ENCODE results near the gene CSNK2A1.

The CSNK2A1 gene

DNA sequence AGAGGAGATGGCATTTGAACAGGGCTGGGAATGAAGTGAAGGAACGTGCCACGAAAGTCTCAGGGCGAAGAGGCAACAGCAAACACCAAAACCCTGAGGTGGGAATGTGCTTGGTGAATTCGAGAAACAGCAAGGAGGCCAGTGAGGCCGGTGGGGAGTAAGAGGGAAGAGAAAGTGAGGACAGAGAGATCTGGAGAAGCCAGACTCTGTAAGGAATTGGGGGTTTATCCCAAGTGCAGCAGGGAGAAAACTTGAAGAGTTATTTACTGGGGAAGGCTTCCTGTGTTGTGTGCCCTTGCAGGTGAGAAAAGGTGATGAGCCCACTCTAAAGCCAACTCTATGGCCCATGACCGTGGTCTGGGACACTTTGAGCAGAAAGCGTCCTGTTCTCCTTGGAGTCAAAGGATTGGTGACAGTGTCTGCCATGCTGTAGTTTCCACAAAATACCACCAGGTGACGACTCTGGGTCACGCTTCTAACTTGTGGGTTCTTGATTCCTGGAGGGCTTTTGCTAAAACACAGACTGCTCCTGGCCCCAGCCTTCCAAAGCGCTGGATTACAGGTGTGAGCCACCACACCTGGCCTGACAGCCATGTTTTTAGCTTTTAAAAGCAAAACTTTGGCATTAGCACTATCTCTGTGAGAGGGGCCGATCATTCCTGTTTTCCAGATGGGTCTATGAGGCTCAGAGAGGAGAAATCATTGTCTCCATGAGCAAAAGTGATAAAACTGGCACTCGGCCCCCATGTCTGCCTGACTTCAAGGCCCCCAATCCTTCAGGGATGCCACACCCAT is 18.0 kb upstream of the CSNK2A1 start:
- Histone ChIP-seq H3K4me3 (replicated peaks; ENCODE audit: insufficient read depth, low read length) (no peak overlapping the region), H3K27me3 (ENCODE audit: insufficient read depth, poor library complexity, severe bottlenecking) (peaks cover 5% of the 10 kb centered on the region), H3K27ac (replicated peaks) (no peak overlapping the region)
- peak in 1 of 2 experiments; percentile 65 for DNase-seq (ENCODE audit: low read depth in 1 of 2, low spot score in 1 of 2)
- TF ChIP-seq SPI1 (IDR thresholded peaks at IDR 0.05; ENCODE audit: borderline replicate concordance, low read depth), result no peak
- TF ChIP-seq, protein P1, sequence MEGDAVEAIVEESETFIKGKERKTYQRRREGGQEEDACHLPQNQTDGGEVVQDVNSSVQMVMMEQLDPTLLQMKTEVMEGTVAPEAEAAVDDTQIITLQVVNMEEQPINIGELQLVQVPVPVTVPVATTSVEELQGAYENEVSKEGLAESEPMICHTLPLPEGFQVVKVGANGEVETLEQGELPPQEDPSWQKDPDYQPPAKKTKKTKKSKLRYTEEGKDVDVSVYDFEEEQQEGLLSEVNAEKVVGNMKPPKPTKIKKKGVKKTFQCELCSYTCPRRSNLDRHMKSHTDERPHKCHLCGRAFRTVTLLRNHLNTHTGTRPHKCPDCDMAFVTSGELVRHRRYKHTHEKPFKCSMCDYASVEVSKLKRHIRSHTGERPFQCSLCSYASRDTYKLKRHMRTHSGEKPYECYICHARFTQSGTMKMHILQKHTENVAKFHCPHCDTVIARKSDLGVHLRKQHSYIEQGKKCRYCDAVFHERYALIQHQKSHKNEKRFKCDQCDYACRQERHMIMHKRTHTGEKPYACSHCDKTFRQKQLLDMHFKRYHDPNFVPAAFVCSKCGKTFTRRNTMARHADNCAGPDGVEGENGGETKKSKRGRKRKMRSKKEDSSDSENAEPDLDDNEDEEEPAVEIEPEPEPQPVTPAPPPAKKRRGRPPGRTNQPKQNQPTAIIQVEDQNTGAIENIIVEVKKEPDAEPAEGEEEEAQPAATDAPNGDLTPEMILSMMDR (IDR thresholded peaks at IDR 0.05; ENCODE audit: insufficient read depth, low read length), result peak; percentile 100

DNA sequence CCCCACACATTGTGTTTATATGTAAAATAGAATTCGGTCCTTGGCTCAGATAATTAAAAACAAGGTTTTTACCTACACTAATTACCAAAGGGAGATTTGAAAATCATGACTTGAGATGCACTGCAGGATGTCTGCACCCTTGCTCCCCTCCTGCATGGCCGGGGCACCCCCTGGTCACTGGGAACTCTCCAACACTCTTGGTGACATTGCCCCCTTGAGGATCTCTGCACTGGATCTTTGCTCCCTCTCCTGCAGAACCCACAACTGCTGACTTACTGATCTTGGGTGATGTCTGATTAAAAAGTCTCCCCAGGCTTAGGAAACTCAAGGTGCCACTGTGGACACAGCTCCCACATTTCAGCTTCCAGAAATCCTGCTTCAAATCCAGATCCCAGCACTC is 17.1 kb upstream of the CSNK2A1 start:
- TF ChIP-seq, protein P2, sequence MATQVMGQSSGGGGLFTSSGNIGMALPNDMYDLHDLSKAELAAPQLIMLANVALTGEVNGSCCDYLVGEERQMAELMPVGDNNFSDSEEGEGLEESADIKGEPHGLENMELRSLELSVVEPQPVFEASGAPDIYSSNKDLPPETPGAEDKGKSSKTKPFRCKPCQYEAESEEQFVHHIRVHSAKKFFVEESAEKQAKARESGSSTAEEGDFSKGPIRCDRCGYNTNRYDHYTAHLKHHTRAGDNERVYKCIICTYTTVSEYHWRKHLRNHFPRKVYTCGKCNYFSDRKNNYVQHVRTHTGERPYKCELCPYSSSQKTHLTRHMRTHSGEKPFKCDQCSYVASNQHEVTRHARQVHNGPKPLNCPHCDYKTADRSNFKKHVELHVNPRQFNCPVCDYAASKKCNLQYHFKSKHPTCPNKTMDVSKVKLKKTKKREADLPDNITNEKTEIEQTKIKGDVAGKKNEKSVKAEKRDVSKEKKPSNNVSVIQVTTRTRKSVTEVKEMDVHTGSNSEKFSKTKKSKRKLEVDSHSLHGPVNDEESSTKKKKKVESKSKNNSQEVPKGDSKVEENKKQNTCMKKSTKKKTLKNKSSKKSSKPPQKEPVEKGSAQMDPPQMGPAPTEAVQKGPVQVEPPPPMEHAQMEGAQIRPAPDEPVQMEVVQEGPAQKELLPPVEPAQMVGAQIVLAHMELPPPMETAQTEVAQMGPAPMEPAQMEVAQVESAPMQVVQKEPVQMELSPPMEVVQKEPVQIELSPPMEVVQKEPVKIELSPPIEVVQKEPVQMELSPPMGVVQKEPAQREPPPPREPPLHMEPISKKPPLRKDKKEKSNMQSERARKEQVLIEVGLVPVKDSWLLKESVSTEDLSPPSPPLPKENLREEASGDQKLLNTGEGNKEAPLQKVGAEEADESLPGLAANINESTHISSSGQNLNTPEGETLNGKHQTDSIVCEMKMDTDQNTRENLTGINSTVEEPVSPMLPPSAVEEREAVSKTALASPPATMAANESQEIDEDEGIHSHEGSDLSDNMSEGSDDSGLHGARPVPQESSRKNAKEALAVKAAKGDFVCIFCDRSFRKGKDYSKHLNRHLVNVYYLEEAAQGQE (IDR thresholded peaks at IDR 0.05; ENCODE audit: insufficient replicate concordance, low read depth), result no peak
- no peak for TF ChIP-seq GABPA (IDR thresholded peaks at IDR 0.05; ENCODE audit: low read depth)
- TF ChIP-seq SPI1 (IDR thresholded peaks at IDR 0.05; ENCODE audit: borderline replicate concordance, low read depth), result no peak
- no peak for DNase-seq (ENCODE audit: low read depth in 1 of 2, low spot score in 1 of 2)
- H3K4me3 ChIP-seq (replicated peaks; ENCODE audit: insufficient read depth, low read length), result no peak overlapping the region

DNA sequence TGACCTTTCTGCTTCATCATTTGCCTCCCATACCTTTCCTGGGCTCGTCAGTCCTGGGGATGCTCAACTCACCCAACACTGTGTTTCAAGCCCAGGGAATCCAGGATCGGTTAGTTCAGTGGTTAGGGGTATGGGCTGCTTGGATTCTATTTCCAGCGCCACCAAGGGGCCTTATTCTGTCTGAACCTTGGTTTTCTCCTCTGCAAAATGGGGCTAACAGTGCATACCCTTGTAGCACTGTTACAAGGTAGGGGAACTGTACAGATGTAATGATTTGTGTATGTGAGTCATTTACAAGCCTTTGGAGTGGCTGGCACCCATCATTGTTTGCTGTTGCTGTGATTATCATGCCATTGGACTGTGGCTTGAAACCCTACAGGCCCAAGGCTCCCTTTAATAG is 14.5 kb upstream of the CSNK2A1 start:
- DNase-seq (ENCODE audit: low read depth in 1 of 2, low spot score in 1 of 2), result no peak
- TF ChIP-seq POLR2AphosphoS5 (IDR thresholded peaks at IDR 0.05; ENCODE audit: low read depth) (no peak), GABPA (IDR thresholded peaks at IDR 0.05; ENCODE audit: low read depth) (no peak), SPI1 (IDR thresholded peaks at IDR 0.05; ENCODE audit: borderline replicate concordance, low read depth) (no peak)
- TF ChIP-seq, protein P1 (IDR thresholded peaks at IDR 0.05; ENCODE audit: insufficient read depth, low read length), result no peak
- TF ChIP-seq, protein P2 (IDR thresholded peaks at IDR 0.05; ENCODE audit: insufficient replicate concordance, low read depth), result no peak
- no peak overlapping the region for H3K4me3 ChIP-seq (replicated peaks; ENCODE audit: insufficient read depth, low read length)
- peaks cover 2% of the 10 kb centered on the region for H3K27me3 ChIP-seq (ENCODE audit: insufficient read depth, poor library complexity, severe bottlenecking)
- H3K27ac ChIP-seq (replicated peaks), result no peak overlapping the region

More for the DNA sequence above, 17.1 kb upstream of the CSNK2A1 start:
- no peak overlapping the region for H3K27ac ChIP-seq (replicated peaks)
- peaks cover 2% of the 10 kb centered on the region for H3K27me3 ChIP-seq (ENCODE audit: insufficient read depth, poor library complexity, severe bottlenecking)

DNA sequence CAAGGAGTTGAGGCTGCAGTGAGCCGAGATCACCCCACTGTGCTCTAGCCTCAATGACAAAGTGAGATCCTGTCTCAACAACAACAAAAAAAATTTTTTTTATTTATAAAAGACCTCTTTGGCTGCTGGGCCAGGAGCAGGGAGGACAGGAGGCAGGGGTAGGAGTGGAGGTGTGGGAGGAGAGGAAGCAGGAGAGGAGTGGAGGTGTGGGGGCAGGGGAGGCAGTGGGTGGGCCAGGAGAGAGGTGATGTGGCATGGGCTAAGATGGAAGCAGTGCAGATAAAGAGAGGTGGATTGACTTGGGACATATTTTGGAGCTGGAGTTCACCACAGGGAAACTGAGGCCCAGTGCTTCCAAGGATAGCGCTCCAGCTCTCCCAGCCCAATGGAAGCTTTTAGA is 13.4 kb upstream of the CSNK2A1 start:
- Histone ChIP-seq H3K4me3 (replicated peaks; ENCODE audit: insufficient read depth, low read length) (no peak overlapping the region), H3K27me3 (ENCODE audit: insufficient read depth, poor library complexity, severe bottlenecking) (peaks cover 2% of the 10 kb centered on the region), H3K27ac (replicated peaks) (no peak overlapping the region)
- TF ChIP-seq, protein P2 (IDR thresholded peaks at IDR 0.05; ENCODE audit: insufficient replicate concordance, low read depth), result no peak
- TF ChIP-seq, protein P1 (IDR thresholded peaks at IDR 0.05; ENCODE audit: insufficient read depth, low read length), result no peak
- no peak for TF ChIP-seq GABPA (IDR thresholded peaks at IDR 0.05; ENCODE audit: low read depth)
- no peak for TF ChIP-seq POLR2AphosphoS5 (IDR thresholded peaks at IDR 0.05; ENCODE audit: low read depth)
- TF ChIP-seq SPI1 (IDR thresholded peaks at IDR 0.05; ENCODE audit: borderline replicate concordance, low read depth), result no peak
- no peak for DNase-seq (ENCODE audit: low read depth in 1 of 2, low spot score in 1 of 2)
